NCI-H774 (cell line): ENCODE data around the gene ARHGAP12.

Experiments used
- DNase-seq: peaks from one replicate; lab custom pipeline; 2025; lab: John Stamatoyannopoulos, UW

Gene ARHGAP12

GRCh38 chr10:31878486-31878885, 50.1 kb downstream of the ARHGAP12 start:
- DNase-seq = peak; percentile 23

DNA sequence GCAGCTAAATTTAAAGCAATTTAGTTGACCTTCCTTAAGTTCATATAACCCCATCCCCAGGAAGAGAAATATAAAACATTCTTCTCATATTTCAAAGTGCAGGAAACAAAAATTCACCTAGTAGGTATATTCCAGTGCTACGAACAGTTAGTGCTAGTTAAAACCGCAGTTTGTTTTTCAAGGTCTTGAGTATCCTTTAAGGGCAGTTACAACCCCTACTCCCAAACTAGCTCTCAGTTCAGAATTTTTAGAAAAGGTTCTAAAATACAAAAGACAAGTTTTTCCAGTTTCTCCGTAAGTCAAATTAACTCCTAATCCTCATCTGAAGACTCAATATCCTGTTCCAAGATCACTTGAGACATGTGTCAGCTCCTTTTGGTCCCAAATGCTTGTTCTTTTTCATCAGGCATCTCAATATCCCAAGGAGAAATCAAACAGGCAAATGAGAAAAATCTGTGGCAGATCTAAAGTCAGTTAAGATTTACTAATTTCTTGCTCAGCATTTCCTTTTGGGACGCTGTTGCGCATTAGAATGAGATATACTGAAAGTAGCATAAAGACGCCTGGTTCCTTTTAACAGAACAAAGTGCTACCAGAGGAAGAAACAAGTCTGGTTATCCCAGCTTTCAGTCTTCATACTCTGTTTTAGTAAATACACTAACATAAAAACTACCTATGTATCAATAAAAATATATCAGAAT, 51.8 kb downstream of the ARHGAP12 start:
- DNase-seq = no peak

DNA sequence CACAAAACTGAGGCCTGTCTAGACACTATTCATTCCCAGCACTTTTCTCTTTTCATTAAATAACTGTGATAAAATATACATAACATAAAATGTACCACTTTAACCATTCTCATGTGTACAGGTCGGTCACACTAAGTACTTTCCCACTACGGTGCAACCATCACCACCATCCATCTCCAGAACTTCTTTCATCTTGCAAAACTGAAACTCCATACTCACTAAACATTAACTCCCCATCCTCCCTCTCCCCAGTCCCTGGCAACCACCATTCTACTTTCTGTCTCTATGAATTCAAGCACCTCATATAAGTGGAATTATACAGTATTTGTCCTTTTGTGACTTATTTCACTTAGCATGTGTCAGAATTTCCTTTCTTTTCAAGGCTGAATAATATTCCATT, 53.0 kb downstream of the ARHGAP12 start:
- no peak for DNase-seq

DNA sequence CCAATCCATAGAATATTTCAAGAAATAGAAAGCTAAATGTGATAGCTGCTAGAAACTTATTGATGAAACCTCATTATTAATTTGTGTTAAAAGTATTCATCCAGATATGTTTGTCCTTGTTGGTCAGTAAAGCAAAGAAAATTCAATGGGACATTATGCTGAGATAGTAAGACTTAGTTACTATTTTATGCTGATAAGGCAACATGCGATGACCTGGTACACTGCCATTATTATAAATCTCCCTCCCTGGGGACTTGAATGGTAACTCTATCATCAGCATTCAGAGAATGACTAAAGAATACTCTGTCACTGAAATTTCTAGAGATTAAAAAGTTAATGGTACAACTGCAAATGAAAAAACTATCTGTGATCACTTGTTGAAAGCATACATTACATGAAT, 54.9 kb downstream of the ARHGAP12 start:
- DNase-seq = no peak

GRCh38 chr10:31871266-31872065, 57.2 kb downstream of the ARHGAP12 start:
- no peak for DNase-seq

- no peak for DNase-seq
These were observed 61.0 kb downstream of the ARHGAP12 start for GRCh38 chr10:31867646-31868045.

- DNase-seq = no peak
These were observed 62.4 kb downstream of the ARHGAP12 start for GRCh38 chr10:31866118-31866670.

- no peak for DNase-seq
These were observed 63.7 kb downstream of the ARHGAP12 start for GRCh38 chr10:31864834-31865518.

DNA sequence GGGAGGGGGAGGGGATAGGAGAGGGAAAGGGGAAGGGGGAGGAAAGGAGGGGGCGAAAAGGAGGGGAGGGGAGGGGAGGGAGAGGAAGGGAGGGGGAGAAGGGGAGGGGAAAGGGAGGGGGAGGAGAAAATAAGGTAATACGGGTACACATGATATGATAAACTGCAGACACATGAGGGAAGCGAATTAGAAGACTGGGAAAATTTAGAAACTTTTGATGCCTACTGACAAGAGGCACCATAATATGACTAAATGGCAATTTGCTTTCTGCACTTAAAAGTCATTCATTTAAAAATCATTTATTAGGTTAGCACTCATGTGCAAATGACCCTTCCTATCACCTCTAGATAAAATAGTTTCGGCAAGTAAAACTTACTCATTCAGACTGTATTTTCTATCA, 73.6 kb downstream of the ARHGAP12 start:
- DNase-seq = no peak

- DNase-seq = no peak
These were observed 75.0 kb downstream of the ARHGAP12 start for GRCh38 chr10:31853629-31854028.

- no peak for DNase-seq
These were observed 77.4 kb downstream of the ARHGAP12 start for GRCh38 chr10:31851216-31851615.

DNA sequence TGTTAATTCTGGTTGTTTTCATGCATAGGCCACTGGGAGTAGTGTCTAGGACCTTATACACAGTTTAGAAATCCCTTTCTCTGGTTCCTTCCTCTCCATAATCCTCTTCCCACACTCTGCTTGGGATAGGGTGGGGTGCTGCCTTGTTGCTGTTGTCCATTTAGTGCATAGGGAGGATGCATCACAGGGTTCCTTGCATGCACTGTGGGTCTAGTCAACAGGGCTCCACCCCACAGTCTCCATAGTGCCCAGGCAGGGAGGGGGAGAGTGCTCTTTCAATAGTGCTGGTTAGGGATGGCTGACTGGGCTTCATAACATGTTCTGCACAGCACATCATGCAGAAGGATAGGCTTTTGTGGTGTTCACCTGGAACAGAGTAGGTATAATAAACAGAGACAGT, 81.1 kb downstream of the ARHGAP12 start:
- no peak for DNase-seq

DNA sequence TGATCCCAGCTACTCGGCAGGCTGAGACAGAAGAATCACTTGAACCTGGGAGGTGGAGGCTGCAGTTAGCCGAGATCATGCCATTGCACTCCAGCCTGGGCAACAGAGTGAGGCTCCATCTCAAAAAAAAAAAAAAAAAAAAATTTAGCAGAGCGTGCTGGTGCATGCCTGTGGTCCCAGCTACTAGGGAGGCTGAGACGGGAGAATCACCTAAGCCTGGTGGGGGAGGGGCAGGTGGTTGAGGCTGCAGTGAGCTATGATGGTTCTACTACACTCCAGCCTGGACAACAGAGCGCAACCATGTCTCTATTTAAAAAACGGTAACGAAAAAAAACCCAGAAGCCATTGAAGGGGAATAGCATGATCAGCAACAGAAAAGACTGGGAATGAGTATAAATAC, 89.9 kb downstream of the ARHGAP12 start:
- no peak for DNase-seq

DNA sequence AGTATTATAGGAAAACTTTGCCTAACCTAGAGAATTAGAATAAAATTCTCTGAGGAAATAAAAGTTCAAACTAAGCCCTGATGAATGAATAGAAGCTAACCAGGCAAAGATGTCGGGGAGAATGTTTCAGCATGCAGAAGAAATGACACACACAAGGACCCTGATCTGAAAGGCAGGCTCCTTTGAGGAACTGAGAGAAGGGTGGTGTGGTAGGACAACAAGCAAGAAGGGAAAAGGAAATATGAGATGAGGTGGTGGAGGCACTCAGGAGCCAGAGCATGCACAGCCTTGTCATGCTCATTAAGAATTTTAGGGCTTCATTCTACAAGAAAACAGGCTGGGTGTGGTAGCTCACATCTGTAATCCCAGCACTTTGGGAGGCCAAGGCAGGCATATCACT, 90.6 kb downstream of the ARHGAP12 start:
- no peak for DNase-seq

- no peak for DNase-seq
These were observed 91.8 kb downstream of the ARHGAP12 start for GRCh38 chr10:31836569-31837406.

DNA sequence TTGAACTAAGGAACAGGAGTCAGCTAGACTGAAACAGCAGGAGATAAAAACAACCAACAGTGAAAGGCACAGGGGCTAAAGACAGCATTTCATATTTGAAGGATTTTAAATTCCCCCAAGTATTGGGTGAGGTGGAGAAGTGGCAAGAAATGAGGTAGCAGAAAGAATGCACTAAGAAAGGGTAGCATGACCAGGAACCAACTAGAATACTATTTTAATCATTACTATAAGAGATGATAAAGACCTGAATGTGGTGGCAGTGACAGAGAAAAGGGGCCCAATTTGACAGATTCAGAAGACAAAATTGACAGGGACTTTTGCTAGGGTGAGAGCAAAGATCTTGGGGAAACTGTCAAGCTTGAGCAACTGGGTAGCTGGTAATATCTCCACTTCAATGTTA, 94.9 kb downstream of the ARHGAP12 start:
- no peak for DNase-seq

DNA sequence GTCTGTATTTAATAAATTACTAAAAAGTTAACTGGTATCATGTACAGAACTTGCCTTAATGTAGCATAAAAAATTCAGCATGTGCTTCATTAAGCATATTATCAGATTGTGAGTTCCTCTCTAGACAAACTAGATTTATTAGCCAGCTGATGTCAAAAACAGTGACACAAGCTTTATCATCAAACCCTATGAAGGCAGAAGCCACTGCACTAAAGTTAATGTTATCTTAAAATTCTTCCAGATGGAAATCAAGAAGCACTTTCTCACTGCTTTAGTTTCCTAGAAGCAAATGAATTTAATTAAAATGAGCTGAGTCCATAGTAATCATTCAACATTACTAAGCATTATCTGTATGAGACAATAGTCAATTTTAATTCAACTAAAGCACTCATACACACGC, 96.4 kb downstream of the ARHGAP12 start:
- no peak for DNase-seq

- DNase-seq = no peak
These were observed 97.7 kb downstream of the ARHGAP12 start for GRCh38 chr10:31830887-31831286.

DNA sequence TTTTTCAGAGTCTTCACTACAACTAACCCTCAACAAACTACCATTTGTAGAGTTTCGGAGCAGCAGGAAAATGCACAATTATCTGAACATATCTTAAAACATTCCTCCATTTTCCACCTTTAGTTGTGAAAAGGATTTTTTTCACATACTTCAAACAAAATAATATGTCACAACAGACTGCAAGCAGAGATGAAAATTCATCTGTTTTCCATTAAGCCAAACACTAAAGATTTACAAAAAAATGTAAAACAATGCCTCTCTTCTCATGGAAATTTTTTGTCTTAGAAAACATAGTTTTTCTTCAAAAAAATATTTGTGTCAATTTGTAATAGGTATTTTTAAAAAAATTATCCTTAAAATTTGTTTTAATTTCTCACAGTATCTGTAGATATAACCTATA, 98.9 kb downstream of the ARHGAP12 start:
- DNase-seq = no peak

- no peak for DNase-seq
These were observed 105.3 kb downstream of the ARHGAP12 start for GRCh38 chr10:31823358-31823757.

- no peak for DNase-seq
These were observed 105.9 kb downstream of the ARHGAP12 start for GRCh38 chr10:31822616-31823318.
